IPS-NIHi7 (cell line): ENCODE results near the gene S100A6.
"Not testable (repeated sequence)": the region's sequence is repeated elsewhere in the genome, so short reads cannot be mapped to it uniquely, and the experiment has no call there.

Source experiments
- DNase-seq: peaks from one replicate; pipeline ENCODE4 v3.0.0; 2012; ENCODE audit warnings: mixed read lengths; ENCODE audit errors: extremely low spot score

The S100A6 gene

DNA sequence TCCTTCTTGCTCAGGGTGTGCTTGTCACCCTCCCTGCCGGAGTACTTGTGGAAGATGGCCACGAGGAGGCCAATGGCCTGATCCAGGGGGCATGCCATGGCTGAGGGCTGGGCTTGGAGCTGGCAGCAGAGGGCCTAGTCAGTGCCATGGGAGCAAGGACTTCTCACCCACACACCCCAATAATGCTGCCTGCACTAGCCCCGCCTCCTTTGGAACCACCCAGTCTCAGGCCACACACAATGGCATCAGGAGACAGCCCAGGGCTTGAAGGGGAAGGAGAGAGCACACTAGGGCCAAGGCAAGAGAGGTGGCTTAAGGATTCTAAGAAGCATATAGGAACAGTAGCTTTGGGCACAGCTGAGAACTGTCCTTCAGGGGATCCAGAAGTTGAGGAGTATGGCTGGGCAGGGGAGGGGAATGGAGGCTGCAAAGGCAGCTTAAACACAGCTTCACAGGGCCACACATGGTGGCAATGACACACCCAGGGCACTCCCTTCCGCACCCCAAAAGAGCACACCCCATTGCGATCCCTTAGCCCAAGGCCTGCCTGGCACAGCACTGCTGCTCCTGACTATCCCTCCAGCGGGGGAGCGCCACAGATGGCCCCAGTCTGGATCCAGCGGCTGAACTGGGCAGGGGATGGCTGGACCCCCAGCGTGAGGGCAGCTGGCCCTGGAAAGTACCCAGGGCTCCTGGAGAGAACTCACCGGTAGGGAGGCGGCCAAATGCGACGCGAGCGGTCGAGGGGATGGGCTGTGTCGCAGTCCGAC, at the start of gene S100A6:
S100A6 (minus strand) TSS at position 750 of the 770 bp plus-strand sequence; CDS start at position 98, 652 bp downstream.
- peak; percentile 18 for DNase-seq

DNA sequence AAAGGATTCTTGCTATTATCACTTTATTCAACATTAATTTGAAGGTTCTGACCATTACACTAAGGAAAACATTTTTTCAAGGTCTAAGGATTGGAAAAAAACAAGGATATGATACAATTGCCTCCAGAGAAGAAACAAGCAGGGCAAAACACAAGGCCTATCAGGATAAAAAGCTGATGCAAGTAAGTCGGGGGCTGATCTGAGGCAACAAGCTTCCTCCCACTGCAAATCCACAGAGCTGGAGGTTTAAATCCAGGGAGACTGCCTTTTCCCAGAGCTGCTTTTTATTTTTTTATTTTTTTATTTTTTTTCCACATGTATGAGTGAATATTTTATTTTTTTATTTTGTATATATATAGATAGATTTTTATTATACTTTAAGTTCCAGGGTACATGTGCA, 49.2 kb upstream of the S100A6 start:
- no peak for DNase-seq

DNA sequence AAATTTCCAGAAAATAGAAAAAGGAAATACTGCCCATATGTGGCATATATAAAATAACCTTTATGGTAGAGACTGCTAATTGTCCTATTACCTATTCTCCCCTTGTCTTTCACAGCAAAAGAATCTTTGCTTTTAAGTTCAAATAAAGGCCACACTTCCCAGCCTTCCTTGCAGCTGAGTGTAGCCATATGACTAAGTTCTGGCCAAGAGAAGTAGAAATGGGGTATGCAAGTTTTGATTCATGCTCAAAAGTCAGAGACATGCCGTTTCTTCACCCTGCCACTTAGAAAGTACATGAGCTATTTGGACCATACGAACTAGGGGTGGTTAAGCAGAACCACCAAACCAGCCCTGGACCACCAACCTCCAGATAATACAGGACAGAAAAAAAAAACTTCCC, 48.2 kb upstream of the S100A6 start:
- no peak for DNase-seq

DNA sequence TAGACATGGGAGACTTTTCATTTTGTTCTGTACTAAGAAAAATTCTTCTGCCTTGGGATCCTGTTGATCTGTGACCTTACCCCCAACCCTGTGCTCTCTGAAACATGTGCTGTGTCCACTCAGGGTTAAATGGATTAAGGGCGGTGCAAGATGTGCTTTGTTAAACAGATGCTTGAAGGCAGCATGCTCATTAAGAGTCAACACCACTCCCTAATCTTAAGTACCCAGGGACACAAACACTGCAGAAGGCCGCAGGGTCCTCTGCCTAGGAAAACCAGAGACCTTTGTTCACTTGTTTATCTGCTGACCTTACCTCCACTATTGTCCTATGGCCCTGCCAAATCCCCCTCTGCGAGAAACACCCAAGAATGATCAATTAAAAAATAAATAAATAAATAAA, 47.7 kb upstream of the S100A6 start:
- DNase-seq = not testable (repeated sequence)

DNA sequence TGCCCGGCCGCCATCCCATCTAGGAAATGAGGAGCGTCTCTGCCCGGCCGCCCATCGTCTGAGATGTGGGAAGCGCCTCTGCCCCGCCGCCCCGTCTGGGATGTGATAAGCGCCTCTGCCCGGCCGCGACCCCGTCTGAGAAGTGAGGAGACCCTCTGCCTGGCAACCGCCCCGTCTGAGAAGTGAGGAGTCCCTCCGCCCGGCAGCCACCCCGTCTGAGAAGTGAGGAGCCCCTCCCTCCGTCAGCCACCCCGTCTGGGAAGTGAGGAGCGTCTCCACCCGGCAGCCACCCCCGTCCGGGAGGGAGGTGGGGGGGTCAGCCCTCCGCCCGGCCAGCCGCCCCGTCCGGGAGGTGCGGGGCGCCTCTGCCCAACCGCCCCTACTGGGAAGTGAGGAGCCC, 47.0 kb upstream of the S100A6 start:
- not testable (repeated sequence) for DNase-seq

DNA sequence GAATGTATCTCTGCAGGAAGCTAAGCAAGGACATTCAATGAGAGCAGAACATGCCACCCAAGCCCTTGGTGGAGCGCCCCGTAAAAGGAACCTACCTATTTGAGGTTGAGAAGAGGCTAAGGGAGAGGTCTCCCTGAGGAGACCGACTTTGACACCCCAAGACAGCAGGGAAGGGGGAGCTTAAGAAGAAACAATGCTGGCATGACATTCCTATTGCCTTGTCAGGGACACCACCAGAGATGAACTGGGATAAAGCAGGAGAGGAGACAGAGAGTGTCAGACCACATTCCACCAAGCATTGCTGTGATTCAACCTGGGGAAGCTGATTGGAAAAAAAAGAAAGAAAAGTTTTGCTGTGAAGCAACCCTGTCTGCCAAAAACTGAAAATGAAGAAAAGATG, 43.1 kb upstream of the S100A6 start:
- no peak for DNase-seq

DNA sequence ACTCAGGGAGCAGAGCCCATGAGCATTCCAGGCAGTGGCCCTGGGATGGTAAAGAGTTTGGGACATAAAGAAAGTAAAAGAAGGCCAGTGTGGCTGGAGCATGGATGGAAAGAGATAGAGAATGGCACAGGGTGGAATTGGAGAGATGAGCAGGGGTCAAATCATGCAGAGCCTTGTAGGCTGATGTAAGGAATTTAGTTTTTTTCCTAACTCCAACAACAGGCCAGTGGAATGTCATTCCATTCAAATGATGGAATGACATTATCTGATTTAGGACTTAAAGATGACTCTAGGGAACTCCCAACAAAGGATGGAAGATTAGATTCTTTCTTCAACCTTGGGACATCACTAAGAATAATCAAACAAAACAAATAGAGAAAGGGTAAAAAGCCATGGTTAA, 42.7 kb upstream of the S100A6 start:
- DNase-seq = no peak

DNA sequence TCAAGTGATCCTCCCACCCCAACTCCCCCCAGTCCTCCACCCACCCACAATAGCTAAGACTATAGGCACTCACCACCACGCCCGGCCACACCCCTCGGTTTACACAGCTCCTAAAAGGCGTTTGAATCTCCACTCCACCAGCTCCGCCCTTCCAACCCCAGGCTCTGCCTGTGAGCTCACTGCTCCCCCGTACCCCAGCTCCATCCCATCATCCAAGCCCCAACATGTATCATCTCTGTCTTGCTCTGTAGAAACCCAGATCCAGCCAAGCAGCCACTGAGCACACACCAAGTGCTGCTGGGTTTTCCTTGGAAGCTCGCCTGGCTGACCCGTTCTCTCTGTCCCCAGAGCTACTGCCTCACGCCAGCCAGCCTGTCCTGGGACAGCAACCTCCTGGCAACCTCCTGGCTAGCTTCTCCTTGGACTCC, 41.8 kb upstream of the S100A6 start:
- DNase-seq = no peak

DNA sequence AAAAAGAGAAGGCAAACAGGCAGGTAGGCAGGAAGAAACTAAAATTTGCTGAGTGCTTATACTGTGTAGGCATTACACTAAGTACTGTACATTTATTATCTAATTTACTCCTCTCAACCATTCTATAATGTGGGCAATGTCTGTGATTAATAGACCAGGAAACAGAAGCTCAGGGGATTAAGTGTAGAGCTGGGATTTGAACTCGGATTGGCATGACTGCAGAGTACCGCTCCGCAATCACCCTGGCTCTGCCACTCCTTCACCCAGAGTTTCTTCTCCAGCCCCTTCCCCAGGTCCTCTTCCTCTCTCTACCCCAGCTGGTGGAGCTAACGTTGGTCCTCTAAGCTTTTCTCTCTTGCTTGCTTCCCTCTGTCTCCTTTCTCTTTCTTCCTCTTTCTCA, 41.3 kb upstream of the S100A6 start:
- no peak for DNase-seq

DNA sequence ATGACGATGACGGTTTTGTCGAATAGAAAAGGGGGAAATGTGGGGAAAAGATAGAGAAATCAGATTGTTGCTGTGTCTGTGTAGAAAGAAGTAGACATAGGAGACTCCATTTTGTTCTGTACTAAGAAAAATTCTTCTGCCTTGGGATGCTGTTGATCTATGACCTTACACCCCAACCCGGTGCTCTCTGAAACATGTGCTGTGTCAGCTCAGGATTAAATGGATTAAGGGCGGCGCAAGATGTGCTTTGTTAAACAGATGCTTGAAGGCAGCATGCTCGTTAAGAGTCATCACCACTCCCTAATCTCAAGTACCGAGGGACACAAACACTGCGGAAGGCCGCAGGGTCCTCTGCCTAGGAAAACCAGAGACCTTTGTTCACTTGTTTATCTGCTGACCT, 39.7 kb upstream of the S100A6 start:
- not testable (repeated sequence) for DNase-seq

DNA sequence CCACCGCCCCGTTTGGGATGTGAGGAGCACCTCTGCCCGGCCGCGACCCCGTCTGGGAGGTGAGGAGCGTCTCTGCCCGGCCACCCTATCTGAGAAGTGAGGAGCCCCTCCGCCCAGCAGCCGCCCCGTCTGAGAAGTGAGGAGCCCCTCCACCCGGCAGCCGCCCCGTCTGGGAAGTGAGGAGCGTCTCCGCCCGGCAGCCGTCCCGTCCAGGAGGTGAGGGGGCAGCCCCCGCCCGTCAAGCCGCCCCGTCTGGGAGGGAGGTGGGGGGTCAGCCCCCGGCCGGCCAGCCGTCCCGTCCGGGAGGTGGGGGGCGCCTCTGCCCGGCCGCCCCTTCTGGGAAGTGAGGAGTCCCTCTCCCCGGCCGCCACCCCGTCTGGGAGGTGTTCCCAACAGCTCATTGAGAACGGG, 39.3 kb upstream of the S100A6 start:
- not testable (repeated sequence) for DNase-seq

DNA sequence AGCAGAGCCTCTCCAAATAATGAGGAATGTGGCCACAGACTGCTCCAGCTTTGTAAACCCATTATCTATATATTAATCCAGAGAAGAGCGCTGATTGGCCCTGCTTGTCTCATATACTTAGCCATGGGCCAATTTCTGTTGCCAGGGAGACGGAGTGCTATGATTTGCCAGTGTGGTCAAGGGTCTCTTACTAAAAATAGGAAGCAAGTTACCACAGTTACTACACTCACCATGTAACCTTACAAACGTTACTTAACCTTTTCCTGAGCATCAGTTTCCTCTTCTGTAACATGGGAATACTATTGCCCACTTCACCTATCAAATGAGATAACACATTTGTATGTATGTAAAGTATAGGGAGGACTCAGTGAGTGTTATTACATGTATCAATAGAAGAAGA, 37.6 kb upstream of the S100A6 start:
- DNase-seq = no peak

DNA sequence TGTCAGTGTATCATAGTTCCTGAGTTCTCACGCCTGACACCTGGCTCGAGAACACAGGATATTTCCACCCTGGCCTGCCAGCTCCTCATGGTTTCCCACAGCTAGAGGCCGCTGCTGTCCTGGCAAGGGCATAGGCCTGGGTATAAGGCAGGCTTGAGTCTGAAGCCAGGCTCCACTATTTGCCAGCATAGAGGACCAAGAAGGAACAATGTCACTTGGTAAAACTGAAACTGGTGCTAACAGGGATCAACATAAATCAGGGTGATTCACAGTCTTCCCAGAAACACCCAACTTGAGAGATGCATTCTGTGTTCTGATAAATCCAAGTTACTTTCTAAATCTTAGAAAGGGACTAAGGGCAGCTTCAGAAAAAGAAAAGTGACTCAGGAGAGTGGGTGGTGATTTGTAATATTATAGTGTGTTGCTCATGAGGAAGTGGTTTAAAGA, 36.8 kb upstream of the S100A6 start:
- DNase-seq = peak; percentile 66

DNA sequence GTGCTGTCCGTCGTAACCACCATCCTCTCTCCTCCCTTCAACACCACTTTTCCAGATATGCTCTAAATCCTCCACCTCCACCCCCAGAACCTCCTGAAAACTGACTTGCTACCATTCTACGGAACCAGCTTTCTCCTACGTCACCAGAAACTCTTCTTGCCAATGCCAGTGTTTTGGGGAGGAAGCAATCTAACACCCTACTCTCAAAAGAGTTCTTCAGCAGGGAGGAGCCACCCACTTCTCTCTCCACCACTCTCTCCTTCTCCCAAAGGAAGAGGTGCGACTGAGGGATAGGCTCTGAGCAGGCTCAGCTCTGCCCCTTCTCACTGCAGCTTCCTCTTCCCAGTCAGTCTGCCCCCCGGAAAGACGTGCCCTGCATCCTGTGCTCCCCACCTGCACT, 35.9 kb upstream of the S100A6 start:
- no peak for DNase-seq

DNA sequence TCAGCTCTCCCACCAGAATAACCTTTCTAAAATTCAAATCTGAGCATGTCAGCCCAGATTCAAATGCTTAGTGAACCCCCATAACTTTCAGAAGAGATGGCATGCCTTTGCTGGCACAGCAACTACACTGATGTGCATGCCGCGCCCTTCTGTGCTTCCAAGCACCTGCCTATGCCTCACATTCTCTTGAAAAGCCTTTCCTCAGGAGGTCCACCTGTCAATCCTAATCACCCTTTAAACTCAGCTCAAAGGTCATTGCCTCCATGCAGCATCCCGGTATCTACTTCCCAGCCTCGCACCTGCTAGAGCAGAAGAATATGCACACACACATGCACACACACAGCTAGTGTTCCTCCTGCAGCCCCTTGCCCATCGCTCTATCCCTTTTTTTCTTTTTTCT, 35.1 kb upstream of the S100A6 start:
- DNase-seq = no peak

DNA sequence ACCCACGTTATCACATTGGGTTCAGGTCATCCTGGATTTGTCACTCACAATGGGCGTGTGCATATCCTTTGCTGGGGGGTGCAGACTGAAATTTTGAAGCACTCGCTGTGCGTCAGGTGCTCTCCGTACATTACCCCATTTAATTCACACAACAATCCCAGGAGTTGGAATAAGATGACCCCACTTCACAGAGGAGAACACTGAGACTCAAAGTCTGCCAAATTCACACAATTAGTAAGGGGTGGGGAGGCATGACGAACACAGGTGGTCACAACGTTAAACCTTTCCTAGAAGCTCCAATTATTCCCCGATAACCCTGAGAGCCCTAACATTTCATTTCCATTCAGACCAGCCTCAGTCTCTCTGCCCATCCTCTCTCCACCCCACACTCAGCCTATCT, 33.7 kb upstream of the S100A6 start:
- DNase-seq = no peak

DNA sequence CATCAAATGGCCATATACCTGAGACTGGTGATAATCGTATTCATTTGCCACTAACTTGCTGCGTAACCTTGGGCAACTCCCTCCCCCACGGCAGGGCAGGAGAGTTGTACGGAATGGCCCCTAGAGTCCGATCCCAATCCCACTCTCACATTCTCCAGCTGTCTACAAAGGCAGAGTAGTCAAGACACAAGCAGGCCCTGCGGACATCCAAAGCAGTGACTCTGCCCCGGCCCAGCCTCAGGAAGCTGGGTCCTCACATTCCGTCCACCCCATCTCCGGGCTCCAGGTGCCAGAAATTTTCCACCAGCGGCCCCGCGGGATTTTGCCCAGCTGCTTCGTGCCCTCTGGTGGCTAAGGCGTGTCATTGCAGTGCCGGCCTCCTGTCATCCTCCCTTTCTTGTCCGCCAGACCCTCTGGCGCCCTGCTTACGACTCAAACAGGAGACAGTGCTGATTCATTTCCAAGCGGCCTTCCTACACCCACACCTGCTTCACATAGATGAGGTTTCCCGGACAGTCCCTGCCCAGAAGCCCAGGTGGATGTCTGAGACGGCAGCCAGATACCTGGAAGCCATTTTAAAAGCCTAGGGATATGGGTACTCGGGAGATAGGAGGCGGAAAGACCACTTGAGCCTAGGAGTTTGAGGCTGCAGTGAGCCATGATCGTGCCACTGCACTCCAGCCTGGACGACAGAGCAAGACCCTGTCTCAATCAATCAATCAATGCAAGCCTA, 32.7 kb upstream of the S100A6 start:
- peak; percentile 89 for DNase-seq

DNA sequence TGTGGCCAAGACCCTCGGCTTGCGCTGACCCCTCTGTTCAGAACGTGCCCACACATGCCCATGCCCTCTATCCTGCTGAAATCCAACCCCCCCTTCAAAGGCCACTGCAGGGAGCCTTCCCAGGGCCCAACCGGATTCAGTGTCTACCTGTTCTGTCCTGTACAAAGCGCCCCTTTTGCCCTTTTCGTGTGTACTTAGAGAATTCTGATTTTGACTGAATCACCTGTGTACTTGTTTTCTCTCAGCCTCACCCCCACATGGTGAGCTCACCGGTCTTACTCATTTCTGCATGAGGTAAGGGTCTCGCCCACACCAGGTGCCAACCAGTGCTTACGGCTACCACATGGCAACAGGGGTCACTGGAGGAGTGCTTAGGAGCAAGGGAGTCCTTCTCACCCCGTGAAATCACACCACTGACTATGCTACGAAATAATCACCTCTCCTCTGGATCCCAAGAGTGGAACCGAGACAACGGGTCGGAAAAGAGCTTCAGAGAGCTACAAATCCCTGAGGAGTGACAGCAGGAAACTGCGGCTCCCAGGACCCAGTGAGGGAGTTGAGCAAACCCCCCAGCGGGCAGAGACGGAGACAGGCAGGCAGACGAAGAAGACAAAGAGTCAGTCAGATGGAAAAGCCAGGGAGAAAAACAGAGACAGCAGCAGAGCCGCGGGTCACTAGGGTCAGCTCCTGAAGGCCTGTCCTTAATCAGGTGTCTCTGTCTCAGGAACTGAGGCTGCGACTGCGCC, 32.0 kb upstream of the S100A6 start:
- no peak for DNase-seq

DNA sequence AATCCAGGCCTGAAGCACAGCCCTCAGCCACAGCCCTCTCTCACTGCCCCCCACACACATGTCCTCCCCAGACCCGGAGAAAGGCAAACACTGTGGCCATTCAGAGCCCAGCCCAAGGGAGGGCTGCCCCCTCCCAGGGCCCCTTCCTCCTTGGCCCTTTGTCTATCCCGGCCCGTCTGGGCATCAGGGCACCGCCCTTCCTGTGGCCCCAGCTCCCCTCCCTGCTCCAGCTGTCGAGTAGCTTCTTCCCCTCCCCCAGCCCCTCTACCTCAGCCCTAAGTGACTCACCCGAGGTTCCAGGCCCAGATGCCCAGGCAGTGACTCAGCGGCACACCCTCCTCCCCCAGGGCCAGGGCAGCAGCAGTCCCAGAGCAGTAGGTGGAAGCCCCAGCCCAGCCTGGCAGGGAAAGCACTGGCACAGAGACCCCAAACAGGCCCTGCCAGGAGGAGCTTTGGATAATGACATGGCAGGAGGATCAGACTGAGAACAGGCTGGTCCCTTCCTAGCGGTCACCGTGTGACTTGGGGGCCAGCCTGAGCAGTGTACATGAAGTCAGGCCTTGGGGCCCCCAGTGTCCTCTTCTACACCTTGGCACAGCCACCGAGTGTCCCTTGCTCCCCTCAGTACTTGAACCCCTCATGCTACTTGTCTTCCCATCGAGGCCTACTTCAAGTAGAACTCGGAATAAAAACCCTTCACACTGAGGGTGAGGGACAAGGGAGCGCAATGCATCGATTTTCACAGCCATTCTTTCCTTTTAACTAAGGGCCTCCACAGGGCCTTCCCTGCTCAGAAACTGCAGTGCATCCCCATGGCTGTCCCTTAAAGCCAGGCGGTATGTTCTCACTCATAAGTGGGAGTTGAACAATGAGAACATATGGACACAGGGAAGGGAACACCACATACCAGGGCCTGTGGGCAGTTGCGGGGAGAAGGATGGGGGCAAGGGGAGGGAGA, 30.9 kb upstream of the S100A6 start:
- DNase-seq = peak; percentile 92

DNA sequence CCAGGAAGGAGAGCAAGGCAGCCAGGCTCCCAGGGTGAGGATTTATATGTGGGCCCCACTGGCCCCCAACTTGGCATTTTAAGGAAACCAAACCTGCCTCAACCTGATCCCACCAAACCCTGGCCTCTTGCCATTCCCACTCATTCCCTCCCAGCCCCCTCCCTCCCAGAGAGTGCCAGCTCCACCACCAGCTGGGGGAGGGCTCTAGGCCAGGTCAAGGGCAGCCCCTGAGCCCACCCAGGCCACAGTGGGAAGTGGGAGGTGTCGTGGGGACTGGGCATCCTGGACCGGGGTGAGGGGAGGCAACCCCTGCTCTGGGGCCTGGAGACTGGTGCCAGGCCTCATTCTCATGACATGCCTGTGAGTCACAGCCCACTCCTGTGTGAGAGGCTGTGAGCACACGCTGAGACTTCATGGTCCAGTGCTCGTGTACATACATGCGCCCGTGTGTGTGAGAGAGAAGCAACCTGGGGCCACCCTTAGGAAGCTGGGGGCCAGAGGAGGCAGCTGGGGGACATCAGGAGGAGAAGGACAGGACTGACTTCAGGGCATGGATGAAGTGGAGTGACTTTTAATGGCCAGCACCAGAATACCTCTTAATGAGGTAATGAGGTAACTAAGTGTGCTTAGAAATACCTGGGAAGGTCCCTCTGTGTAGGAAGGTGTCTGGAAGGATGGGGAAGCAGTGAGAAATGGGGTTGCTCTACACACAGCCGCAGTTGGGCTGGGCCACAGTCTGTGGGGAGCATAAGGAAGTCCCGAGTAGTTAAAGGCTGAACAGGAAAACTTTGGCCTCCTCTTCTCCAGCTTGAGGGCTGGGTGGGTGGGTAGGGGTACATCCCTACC, 30.0 kb upstream of the S100A6 start, which contains the start of gene S100A2:
S100A2 (minus strand) TSS at position 316 of the 846 bp plus-strand sequence. CDS start 1,967 bp downstream, outside the sequence.
- DNase-seq = no peak
